Stimulated activated CD4-positive, alpha-beta T cell treated with anti-CD3 and anti-CD28 coated beads, Interleukin-12 subunit alpha, Interleukin-12 subunit beta, amount 100 ng/mL, for 24 hours (primary cell): ENCODE data around the gene C11orf54.
"Not testable (repeated sequence)": the region's sequence is repeated elsewhere in the genome, so short reads cannot be mapped to it uniquely, and the experiment has no call there.

Source experiments
- DNase-seq, 2 experiments: peaks; one replicate each; pipeline ENCODE4 v3.0.0-alpha.2; 2020; ENCODE audit warnings: low read depth in 2 of 2

C11orf54 gene

GRCh38 chr11:93734427-93735222, 6.8 kb upstream of the C11orf54 start:
- no peak for DNase-seq

- DNase-seq: no peak
These were observed 5.8 kb upstream of the C11orf54 start for GRCh38 chr11:93735627-93736026.

GRCh38 chr11:93736129-93736528, 5.3 kb upstream of the C11orf54 start:
- DNase-seq: no peak

GRCh38 chr11:93737904-93738612, 3.4 kb upstream of the C11orf54 start:
- no peak for DNase-seq

GRCh38 chr11:93738647-93739081, 2.8 kb upstream of the C11orf54 start:
- no peak for DNase-seq

- DNase-seq: peak; percentile 19 to 37
These were observed 1.3 kb upstream of the C11orf54 start for GRCh38 chr11:93740031-93740729.

- peak; percentile 47 to 51 for DNase-seq
These were observed 760 bp upstream of the C11orf54 start for GRCh38 chr11:93740730-93741093.

GRCh38 chr11:93741882-93742226, 382 bp downstream of the C11orf54 start:
- no peak for DNase-seq

GRCh38 chr11:93743291-93743690, 1.8 kb downstream of the C11orf54 start:
- no peak for DNase-seq

- no peak for DNase-seq
These were observed 3.2 kb downstream of the C11orf54 start for GRCh38 chr11:93744669-93745004.

- not testable (repeated sequence) for DNase-seq
These were observed 3.7 kb downstream of the C11orf54 start for GRCh38 chr11:93745005-93745755.

- DNase-seq: no peak
These were observed 4.6 kb downstream of the C11orf54 start for GRCh38 chr11:93746101-93746500.

- DNase-seq: no peak
These were observed 5.7 kb downstream of the C11orf54 start for GRCh38 chr11:93747122-93747521.

GRCh38 chr11:93751001-93751400, 9.5 kb downstream of the C11orf54 start:
- DNase-seq: no peak

- no peak for DNase-seq
These were observed 11.8 kb downstream of the C11orf54 start for GRCh38 chr11:93753241-93753640.

GRCh38 chr11:93756748-93757147, 15.3 kb downstream of the C11orf54 start:
- DNase-seq: no peak

- no peak for DNase-seq
These were observed 15.8 kb downstream of the C11orf54 start for GRCh38 chr11:93757301-93757700.

- DNase-seq: no peak
These were observed 16.7 kb downstream of the C11orf54 start for GRCh38 chr11:93757924-93758865.

GRCh38 chr11:93759123-93759522, 17.7 kb downstream of the C11orf54 start:
- not testable (repeated sequence) for DNase-seq

- DNase-seq: no peak
These were observed 20.4 kb downstream of the C11orf54 start for GRCh38 chr11:93761910-93762309.

GRCh38 chr11:93765551-93765950, 24.1 kb downstream of the C11orf54 start:
- no peak for DNase-seq
